ENCODE results near the gene RARRES2. TPM values are rescaled to one million over a fixed set of nuclear protein-coding genes. Genes with fewer than 3 reads are reported as not detected.
A peak's percentile ranks its signal among the peaks of the same experiment; 100 is the strongest.

RARRES2 gene
- total RNA-seq, 1 donor from 2014 or later, result not detected

DNA sequence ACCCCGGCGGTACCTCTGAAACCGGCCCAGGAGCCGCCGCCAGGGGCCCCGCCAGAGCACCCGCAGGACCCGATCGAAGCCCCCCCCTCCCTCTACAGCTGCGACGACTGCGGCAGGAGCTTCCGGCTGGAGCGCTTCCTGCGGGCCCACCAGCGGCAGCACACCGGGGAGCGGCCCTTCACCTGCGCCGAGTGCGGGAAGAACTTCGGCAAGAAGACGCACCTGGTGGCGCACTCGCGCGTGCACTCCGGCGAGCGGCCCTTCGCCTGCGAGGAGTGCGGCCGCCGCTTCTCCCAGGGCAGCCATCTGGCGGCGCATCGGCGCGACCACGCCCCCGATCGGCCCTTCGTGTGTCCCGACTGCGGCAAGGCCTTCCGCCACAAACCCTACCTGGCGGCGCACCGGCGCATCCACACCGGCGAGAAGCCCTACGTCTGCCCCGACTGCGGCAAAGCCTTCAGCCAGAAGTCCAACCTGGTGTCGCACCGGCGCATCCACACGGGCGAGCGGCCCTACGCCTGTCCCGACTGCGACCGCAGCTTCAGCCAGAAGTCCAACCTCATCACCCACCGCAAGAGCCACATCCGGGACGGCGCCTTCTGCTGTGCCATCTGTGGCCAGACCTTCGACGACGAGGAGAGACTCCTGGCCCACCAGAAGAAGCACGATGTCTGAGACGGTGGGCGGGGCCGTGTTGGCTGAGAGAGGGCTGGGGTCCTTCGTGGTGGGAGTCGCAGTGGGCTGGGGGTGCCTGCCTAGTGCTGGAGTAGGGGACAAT lies 31.0 kb upstream of the RARRES2 start:
- no peaks in the 10 kb centered on the region for H3K9me3 Mint-ChIP-seq (ENCODE audit: unreplicated experiment)
- H3K4me1 Mint-ChIP-seq (ENCODE audit: unreplicated experiment), result peaks cover 32% of the 10 kb centered on the region
- peaks cover 19% of the 10 kb centered on the region for H3K36me3 Mint-ChIP-seq (ENCODE audit: unreplicated experiment)
- TF ChIP-seq, protein P1, sequence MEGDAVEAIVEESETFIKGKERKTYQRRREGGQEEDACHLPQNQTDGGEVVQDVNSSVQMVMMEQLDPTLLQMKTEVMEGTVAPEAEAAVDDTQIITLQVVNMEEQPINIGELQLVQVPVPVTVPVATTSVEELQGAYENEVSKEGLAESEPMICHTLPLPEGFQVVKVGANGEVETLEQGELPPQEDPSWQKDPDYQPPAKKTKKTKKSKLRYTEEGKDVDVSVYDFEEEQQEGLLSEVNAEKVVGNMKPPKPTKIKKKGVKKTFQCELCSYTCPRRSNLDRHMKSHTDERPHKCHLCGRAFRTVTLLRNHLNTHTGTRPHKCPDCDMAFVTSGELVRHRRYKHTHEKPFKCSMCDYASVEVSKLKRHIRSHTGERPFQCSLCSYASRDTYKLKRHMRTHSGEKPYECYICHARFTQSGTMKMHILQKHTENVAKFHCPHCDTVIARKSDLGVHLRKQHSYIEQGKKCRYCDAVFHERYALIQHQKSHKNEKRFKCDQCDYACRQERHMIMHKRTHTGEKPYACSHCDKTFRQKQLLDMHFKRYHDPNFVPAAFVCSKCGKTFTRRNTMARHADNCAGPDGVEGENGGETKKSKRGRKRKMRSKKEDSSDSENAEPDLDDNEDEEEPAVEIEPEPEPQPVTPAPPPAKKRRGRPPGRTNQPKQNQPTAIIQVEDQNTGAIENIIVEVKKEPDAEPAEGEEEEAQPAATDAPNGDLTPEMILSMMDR (IDR thresholded peaks at IDR 0.05), result no peak
- DNase-seq (ENCODE audit: extremely low spot score, unreplicated experiment), result no peak
- H3K27ac Mint-ChIP-seq (ENCODE audit: unreplicated experiment), result no peak overlapping the region
- H3K27me3 Mint-ChIP-seq (ENCODE audit: unreplicated experiment), result no peaks in the 10 kb centered on the region
- H3K4me3 Mint-ChIP-seq (ENCODE audit: unreplicated experiment), result no peak overlapping the region

DNA sequence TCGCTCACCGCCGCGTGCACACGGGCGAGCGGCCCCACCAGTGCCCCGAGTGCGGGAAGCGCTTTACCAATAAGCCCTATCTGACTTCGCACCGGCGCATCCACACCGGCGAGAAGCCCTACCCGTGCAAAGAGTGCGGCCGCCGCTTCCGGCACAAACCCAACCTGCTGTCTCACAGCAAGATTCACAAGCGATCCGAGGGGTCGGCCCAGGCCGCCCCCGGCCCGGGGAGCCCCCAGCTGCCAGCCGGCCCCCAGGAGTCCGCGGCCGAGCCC lies 30.5 kb upstream of the RARRES2 start:
- DNase-seq (ENCODE audit: extremely low spot score, unreplicated experiment), result no peak
- TF ChIP-seq, protein P1 (IDR thresholded peaks at IDR 0.05), result no peak
- peaks cover 19% of the 10 kb centered on the region for H3K36me3 Mint-ChIP-seq (ENCODE audit: unreplicated experiment)
- H3K27ac Mint-ChIP-seq (ENCODE audit: unreplicated experiment), result no peak overlapping the region
- no peaks in the 10 kb centered on the region for H3K9me3 Mint-ChIP-seq (ENCODE audit: unreplicated experiment)
- no peak overlapping the region for H3K4me3 Mint-ChIP-seq (ENCODE audit: unreplicated experiment)
- no peaks in the 10 kb centered on the region for H3K27me3 Mint-ChIP-seq (ENCODE audit: unreplicated experiment)
- peaks cover 29% of the 10 kb centered on the region for H3K4me1 Mint-ChIP-seq (ENCODE audit: unreplicated experiment)

DNA sequence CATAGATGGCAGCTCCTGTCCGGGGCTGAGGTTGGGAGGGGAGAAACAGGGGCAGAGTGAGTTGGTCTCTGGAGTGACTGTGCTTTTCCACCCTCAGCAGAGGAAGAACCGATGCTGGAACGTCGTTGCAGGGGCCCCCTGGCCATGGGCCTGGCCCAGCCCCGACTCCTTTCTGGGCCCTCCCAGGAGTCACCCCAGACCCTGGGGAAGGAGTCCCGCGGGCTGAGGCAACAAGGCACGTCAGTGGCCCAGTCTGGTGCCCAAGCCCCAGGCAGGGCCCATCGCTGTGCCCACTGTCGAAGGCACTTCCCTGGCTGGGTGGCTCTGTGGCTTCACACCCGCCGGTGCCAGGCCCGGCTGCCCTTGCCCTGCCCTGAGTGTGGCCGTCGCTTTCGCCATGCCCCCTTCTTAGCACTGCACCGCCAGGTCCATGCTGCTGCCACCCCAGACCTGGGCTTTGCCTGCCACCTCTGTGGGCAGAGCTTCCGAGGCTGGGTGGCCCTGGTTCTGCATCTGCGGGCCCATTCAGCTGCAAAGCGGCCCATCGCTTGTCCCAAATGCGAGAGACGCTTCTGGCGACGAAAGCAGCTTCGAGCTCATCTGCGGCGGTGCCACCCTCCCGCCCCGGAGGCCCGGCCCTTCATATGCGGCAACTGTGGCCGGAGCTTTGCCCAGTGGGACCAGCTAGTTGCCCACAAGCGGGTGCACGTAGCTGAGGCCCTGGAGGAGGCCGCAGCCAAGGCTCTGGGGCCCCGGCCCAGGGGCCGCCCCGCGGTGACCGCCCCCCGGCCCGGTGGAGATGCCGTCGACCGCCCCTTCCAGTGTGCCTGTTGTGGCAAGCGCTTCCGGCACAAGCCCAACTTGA lies 29.9 kb upstream of the RARRES2 start:
- TF ChIP-seq, protein P1 (IDR thresholded peaks at IDR 0.05), result no peak
- H3K9me3 Mint-ChIP-seq (ENCODE audit: unreplicated experiment), result no peaks in the 10 kb centered on the region
- peaks cover 19% of the 10 kb centered on the region for H3K36me3 Mint-ChIP-seq (ENCODE audit: unreplicated experiment)
- H3K27me3 Mint-ChIP-seq (ENCODE audit: unreplicated experiment), result no peaks in the 10 kb centered on the region
- H3K4me1 Mint-ChIP-seq (ENCODE audit: unreplicated experiment), result peaks cover 26% of the 10 kb centered on the region
- DNase-seq (ENCODE audit: extremely low spot score, unreplicated experiment), result no peak
- peak overlapping the region; percentile 62 for H3K27ac Mint-ChIP-seq (ENCODE audit: unreplicated experiment)
- no peak overlapping the region for H3K4me3 Mint-ChIP-seq (ENCODE audit: unreplicated experiment)

DNA sequence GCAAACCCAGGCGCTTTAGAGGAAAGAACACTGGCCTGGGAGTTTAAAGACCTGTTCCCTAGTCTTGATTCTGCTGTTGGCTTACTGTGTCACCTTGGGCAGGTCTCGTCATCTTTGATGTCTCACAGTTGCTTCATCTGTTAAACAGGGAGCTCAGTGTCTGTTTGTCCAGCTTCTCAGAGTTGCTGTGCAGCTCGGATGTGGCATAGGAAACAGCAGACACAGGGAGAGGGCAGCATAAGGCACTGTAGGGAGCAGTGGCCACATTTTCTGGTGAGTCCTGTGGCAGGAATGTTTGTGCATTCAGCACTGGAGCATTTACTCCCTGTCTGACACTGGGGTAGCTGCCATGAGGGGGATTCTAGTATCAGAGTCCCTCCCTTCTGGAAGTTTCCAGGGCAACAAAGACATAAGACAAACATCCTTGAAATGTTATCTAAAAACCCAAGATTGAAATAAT lies 29.2 kb upstream of the RARRES2 start:
- DNase-seq (ENCODE audit: extremely low spot score, unreplicated experiment), result no peak
- TF ChIP-seq, protein P1 (IDR thresholded peaks at IDR 0.05), result no peak
- H3K4me3 Mint-ChIP-seq (ENCODE audit: unreplicated experiment), result peak overlapping the region; percentile 39
- no peaks in the 10 kb centered on the region for H3K27me3 Mint-ChIP-seq (ENCODE audit: unreplicated experiment)
- H3K27ac Mint-ChIP-seq (ENCODE audit: unreplicated experiment), result peak overlapping the region; percentile 62
- H3K9me3 Mint-ChIP-seq (ENCODE audit: unreplicated experiment), result no peaks in the 10 kb centered on the region
- H3K4me1 Mint-ChIP-seq (ENCODE audit: unreplicated experiment), result peaks cover 22% of the 10 kb centered on the region
- peaks cover 19% of the 10 kb centered on the region for H3K36me3 Mint-ChIP-seq (ENCODE audit: unreplicated experiment)

Measured in osteocyte (in vitro differentiated cells).